Suprapubic skin (tissue), 4 donors: ENCODE results near the gene CAMTA1.

Source experiments
- CTCF ChIP-seq, 2 donors: fragments of 200-600 bp in 1 of 2; fragments of 450-650 bp in 1 of 2; sonication (generic) in 1 of 2; IDR thresholded peaks; one replicate each; pipeline ENCODE4 v1.5.1; 2016 to 2019; ENCODE audit warnings: antibody characterized with exemption in 2 of 2, mild to moderate bottlenecking in 1 of 2, moderate library complexity in 1 of 2
- EP300 ChIP-seq: sonication (generic); formaldehyde crosslinking; IDR thresholded peaks from one replicate; pipeline ENCODE4 v1.6.1; 2017; ENCODE audit warnings: antibody characterized with exemption
- POLR2AphosphoS5 ChIP-seq, 3 donors: sonication (generic); formaldehyde crosslinking; IDR thresholded peaks; one replicate each; pipeline ENCODE4 v1.6.1; 2017; ENCODE audit warnings: antibody characterized with exemption in 3 of 3

GRCh38 chr1:7607097-7607496 is 821.8 kb downstream of the CAMTA1 start:
- no peak for TF ChIP-seq POLR2AphosphoS5 (IDR thresholded peaks at IDR 0.05)
- no peak for TF ChIP-seq CTCF (IDR thresholded peaks at IDR 0.05)
- TF ChIP-seq EP300: no peak
